K562 (cell line): Measurements from ENCODE around the gene SEPTIN1. TPM values are rescaled to one million over a fixed set of nuclear protein-coding genes. Genes with fewer than 3 reads are reported as not detected.

ENCODE experiments used
- EGR1 ChIP-seq: fragments of 450-650 bp; conservative IDR thresholded peaks from 2 replicates; pipeline ENCODE4 v1.6.1; 2017; ENCODE audit warnings: mild to moderate bottlenecking
- ELF2 ChIP-seq: fragments of 250-450 bp; sonication (Bioruptor Pico); IDR thresholded peaks from 2 replicates; pipeline ENCODE4 v1.5.0; 2021; ENCODE audit warnings: mild to moderate bottlenecking
- HNRNPK ChIP-seq: fragments of 200-400 bp; formaldehyde crosslinking; IDR thresholded peaks from one replicate; pipeline ENCODE4 v1.6.1; 2018; ENCODE audit warnings: mild to moderate bottlenecking, low read depth, low read length; ENCODE audit not compliant: poor library complexity, severe bottlenecking
- ILK ChIP-seq: fragments of 450-650 bp; IDR thresholded peaks from 2 replicates; pipeline ENCODE4 v1.6.1; 2016; ENCODE audit warnings: missing genetic modification characterization, low read depth, mild to moderate bottlenecking, missing compliant biosample characterization, moderate library complexity, borderline replicate concordance
- IRF2 ChIP-seq: sonication (generic); formaldehyde crosslinking; IDR thresholded peaks from 2 replicates; pipeline ENCODE4 v1.8.1; 2022; ENCODE audit warnings: mild to moderate bottlenecking, missing genetic modification reagents
- L3MBTL2 ChIP-seq: fragments of 450-650 bp; IDR thresholded peaks from 2 replicates; pipeline ENCODE4 v1.6.1; 2016; ENCODE audit warnings: mild to moderate bottlenecking, moderate library complexity
- PHTF2 ChIP-seq: fragments of 250-450 bp; sonication (Bioruptor Pico); IDR thresholded peaks from 2 replicates; pipeline ENCODE4 v1.5.0; 2021; ENCODE audit warnings: mild to moderate bottlenecking
- SMAD4 ChIP-seq: fragments of 250-450 bp; sonication (Bioruptor Pico); conservative IDR thresholded peaks from 2 replicates; pipeline ENCODE4 v1.8.0; 2021; ENCODE audit warnings: inconsistent platforms, mild to moderate bottlenecking, moderate library complexity
- SMC3 ChIP-seq: conservative IDR thresholded peaks from 2 replicates; pipeline ENCODE4 v1.6.1; 2011; ENCODE audit warnings: low read depth, low read length, improper control_type of control experiment; ENCODE audit not compliant: insufficient read depth
- TOE1 ChIP-seq, 2 experiments: fragments of 450-650 bp in 1 of 2; sonication (generic) in 1 of 2; formaldehyde crosslinking in 1 of 2; IDR thresholded peaks; 2 replicates each; pipeline versions ENCODE4 v1.7.1 to v1.8.0; 2016 to 2022; ENCODE audit warnings: borderline replicate concordance in 2 of 2, mild to moderate bottlenecking in 2 of 2, antibody characterized with exemption in 1 of 2, inconsistent platforms in 1 of 2, low read depth in 1 of 2, missing genetic modification reagents in 1 of 2, moderate library complexity in 1 of 2
- XRCC5 ChIP-seq: fragments of 200-400 bp; formaldehyde crosslinking; IDR thresholded peaks from 2 replicates; pipeline ENCODE4 v1.6.1; 2017; ENCODE audit warnings: low read depth, mild to moderate bottlenecking, low read length
- ZBED1 ChIP-seq: IDR thresholded peaks from 2 replicates; pipeline ENCODE4 v1.6.1; 2014
- ZFP36 ChIP-seq: fragments of 150-350 bp; IDR thresholded peaks from 2 replicates; pipeline ENCODE4 v1.6.1; 2018; ENCODE audit warnings: low read length, low read depth; ENCODE audit not compliant: partially characterized antibody
- ZNF134 ChIP-seq: fragments of 250-450 bp; sonication (Bioruptor Pico); conservative IDR thresholded peaks from 2 replicates; pipeline ENCODE4 v1.4.0; 2020
- ZNF175 ChIP-seq: fragments of 200-800 bp; sonication (Bioruptor generic); IDR thresholded peaks from 2 replicates; pipeline ENCODE4 v1.6.1; 2016; ENCODE audit warnings: low read depth, mild to moderate bottlenecking, missing genetic modification characterization, missing compliant biosample characterization
- ZNF3 ChIP-seq: fragments of 250-450 bp; sonication (Bioruptor Pico); IDR thresholded peaks from 2 replicates; pipeline ENCODE4 v1.5.0; 2021; ENCODE audit warnings: mild to moderate bottlenecking, moderate library complexity
- ZNF408 ChIP-seq: fragments of 250-450 bp; sonication (Bioruptor Pico); IDR thresholded peaks from 2 replicates; pipeline ENCODE4 v1.4.0; 2020; ENCODE audit warnings: low read depth, mild to moderate bottlenecking, moderate library complexity
- polyA plus RNA-seq, 8 experiments: library from polyadenylated mRNA; depleted of rRNA in 4 of 8; stranded (reverse) in 5 of 8; unstranded in 3 of 8; fragments of >200 nt; fragmentation: Nextera tagmentation in 2 of 8; fragmentation: Illumina TruSeq in 1 of 8; extraction: Ambion mirVana in 2 of 8; extraction: Trizol in 1 of 8; gene quantifications; 2 replicates each; pipeline versions ENCODE4 v1.2.1 to v1.2.3, GENCODE V29; 2011 to 2014; ENCODE audit warnings: inconsistent platforms in 1 of 8, missing spikeins in 1 of 8
- total RNA-seq, 7 experiments: library from RNA; depleted of rRNA in 6 of 7; stranded (reverse); fragments of >200 nt in 6 of 7; fragmentation: Illumina TruSeq in 2 of 7; extraction: Trizol in 2 of 7; gene quantifications; 2 replicates each; pipeline versions ENCODE4 v1.2.1 to v1.2.3, GENCODE V29; 2011 to 2021; ENCODE audit warnings: low replicate concordance in 1 of 7
- TF ChIP-seq, protein P1 (sequence below), 3 experiments: fragments of 200-800 bp in 1 of 3; fragments of 250-450 bp in 1 of 3; fragments of 450-650 bp in 1 of 3; sonication (Bioruptor Pico) in 1 of 3; sonication (Bioruptor generic) in 1 of 3; formaldehyde crosslinking in 1 of 3; IDR thresholded peaks; 2 replicates each; pipeline versions ENCODE4 v1.6.1 to v1.8.0; 2016 to 2022; ENCODE audit warnings: mild to moderate bottlenecking in 2 of 3, missing genetic modification characterization in 2 of 3, missing compliant biosample characterization in 1 of 3, moderate library complexity in 1 of 3
- TF ChIP-seq, protein P2 (sequence below), 3 experiments: IDR thresholded peaks in 2 of 3; conservative IDR thresholded peaks in 1 of 3; 2 replicates each; pipeline ENCODE4 v1.5.1; 2011 to 2012; ENCODE audit warnings: low read length in 3 of 3, mild to moderate bottlenecking in 3 of 3, control low read depth in 2 of 3, improper control_type of control experiment in 1 of 3, inconsistent platforms in 1 of 3, low read depth in 1 of 3, mixed read lengths in 1 of 3, moderate library complexity in 1 of 3; ENCODE audit not compliant: insufficient read depth in 2 of 3
- TF ChIP-seq, protein P3 (sequence below): IDR thresholded peaks from 2 replicates; pipeline ENCODE4 v1.6.1; 2012; ENCODE audit warnings: low read depth, low read length, improper control_type of control experiment, borderline replicate concordance

Gene SEPTIN1
- total and polyA plus RNA-seq, 9 of the 15 experiments (the other 6 are each of a cell fraction or from before 2014, with no cell fraction given), result 0.23 to 5.6 (median 1.7) TPM; not detected in 1

GRCh38 chr16:30429678-30430427, 47.5 kb upstream of the SEPTIN1 start, which contains the start of gene DCTPP1 (continued):
- TF ChIP-seq, protein P1, sequence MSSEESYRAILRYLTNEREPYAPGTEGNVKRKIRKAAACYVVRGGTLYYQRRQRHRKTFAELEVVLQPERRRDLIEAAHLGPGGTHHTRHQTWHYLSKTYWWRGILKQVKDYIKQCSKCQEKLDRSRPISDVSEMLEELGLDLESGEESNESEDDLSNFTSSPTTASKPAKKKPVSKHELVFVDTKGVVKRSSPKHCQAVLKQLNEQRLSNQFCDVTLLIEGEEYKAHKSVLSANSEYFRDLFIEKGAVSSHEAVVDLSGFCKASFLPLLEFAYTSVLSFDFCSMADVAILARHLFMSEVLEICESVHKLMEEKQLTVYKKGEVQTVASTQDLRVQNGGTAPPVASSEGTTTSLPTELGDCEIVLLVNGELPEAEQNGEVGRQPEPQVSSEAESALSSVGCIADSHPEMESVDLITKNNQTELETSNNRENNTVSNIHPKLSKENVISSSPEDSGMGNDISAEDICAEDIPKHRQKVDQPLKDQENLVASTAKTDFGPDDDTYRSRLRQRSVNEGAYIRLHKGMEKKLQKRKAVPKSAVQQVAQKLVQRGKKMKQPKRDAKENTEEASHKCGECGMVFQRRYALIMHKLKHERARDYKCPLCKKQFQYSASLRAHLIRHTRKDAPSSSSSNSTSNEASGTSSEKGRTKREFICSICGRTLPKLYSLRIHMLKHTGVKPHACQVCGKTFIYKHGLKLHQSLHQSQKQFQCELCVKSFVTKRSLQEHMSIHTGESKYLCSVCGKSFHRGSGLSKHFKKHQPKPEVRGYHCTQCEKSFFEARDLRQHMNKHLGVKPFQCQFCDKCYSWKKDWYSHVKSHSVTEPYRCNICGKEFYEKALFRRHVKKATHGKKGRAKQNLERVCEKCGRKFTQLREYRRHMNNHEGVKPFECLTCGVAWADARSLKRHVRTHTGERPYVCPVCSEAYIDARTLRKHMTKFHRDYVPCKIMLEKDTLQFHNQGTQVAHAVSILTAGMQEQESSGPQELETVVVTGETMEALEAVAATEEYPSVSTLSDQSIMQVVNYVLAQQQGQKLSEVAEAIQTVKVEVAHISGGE (CRISPR knock-in tag; IDR thresholded peaks at IDR 0.05), result no peak; a peak in 3 of 6 replicates
- TF ChIP-seq XRCC5 (peak; percentile 89), ZNF408 (CRISPR knock-in tag) (no peak), IRF2 (no peak), ZBED1 (no peak), SMAD4 (peak; percentile 60), ZNF3 (no peak), HNRNPK (no peak), ZFP36 (no peak), ZNF175 (CRISPR knock-in tag) (no peak), L3MBTL2 (no peak), EGR1 (peak; percentile 34), ILK (tag) (no peak), ELF2 (no peak), PHTF2 (no peak), TOE1 (IDR thresholded peaks at IDR 0.05; ENCODE audit: borderline replicate concordance) (0 out of 2 replicates have a peak, but pooled peaks have one; percentile 2), TOE1 (CRISPR knock-in tag; IDR thresholded peaks at IDR 0.05; ENCODE audit: borderline replicate concordance, low read depth) (no peak), SMC3 (peak; percentile 88), ZNF134 (CRISPR knock-in tag) (no peak)
- TF ChIP-seq, protein P2, sequence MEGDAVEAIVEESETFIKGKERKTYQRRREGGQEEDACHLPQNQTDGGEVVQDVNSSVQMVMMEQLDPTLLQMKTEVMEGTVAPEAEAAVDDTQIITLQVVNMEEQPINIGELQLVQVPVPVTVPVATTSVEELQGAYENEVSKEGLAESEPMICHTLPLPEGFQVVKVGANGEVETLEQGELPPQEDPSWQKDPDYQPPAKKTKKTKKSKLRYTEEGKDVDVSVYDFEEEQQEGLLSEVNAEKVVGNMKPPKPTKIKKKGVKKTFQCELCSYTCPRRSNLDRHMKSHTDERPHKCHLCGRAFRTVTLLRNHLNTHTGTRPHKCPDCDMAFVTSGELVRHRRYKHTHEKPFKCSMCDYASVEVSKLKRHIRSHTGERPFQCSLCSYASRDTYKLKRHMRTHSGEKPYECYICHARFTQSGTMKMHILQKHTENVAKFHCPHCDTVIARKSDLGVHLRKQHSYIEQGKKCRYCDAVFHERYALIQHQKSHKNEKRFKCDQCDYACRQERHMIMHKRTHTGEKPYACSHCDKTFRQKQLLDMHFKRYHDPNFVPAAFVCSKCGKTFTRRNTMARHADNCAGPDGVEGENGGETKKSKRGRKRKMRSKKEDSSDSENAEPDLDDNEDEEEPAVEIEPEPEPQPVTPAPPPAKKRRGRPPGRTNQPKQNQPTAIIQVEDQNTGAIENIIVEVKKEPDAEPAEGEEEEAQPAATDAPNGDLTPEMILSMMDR (IDR thresholded peaks at IDR 0.05 in 2 of 3, conservative IDR thresholded peaks at IDR 0.05 in 1 of 3; ENCODE audit: insufficient read depth in 2 of 3, low read depth in 1 of 3, low read length in 3 of 3), result peak; percentile 82 to 96 (median 88)
- TF ChIP-seq, protein P3, sequence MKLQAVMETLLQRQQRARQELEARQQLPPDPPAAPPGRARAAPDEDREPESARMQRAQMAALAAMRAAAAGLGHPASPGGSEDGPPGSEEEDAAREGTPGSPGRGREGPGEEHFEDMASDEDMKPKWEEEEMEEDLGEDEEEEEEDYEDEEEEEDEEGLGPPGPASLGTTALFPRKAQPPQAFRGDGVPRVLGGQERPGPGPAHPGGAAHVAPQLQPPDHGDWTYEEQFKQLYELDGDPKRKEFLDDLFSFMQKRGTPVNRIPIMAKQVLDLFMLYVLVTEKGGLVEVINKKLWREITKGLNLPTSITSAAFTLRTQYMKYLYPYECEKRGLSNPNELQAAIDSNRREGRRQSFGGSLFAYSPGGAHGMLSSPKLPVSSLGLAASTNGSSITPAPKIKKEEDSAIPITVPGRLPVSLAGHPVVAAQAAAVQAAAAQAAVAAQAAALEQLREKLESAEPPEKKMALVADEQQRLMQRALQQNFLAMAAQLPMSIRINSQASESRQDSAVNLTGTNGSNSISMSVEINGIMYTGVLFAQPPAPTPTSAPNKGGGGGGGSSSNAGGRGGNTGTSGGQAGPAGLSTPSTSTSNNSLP, result peak; percentile 32; the same call in 1 of the 2 replicates
